HT1080 (cell line): ENCODE results near the gene PTH2R. TPM values are rescaled to one million over a fixed set of nuclear protein-coding genes. Genes with fewer than 3 reads are reported as not detected.
A peak's percentile ranks its signal among the peaks of the same experiment; 100 is the strongest.
"Not testable (repeated sequence)": the region's sequence is repeated elsewhere in the genome, so short reads cannot be mapped to it uniquely, and the experiment has no call there.

Experiments
- DNase-seq: peaks from one replicate; pipeline ENCODE4 v3.0.0-alpha.2; 2015; ENCODE audit warnings: low read depth
- total RNA-seq: library from RNA; depleted of rRNA; stranded (reverse); fragments of >200 nt; shearing (Covaris generic); gene quantifications from 2 replicates; pipeline ENCODE4 v1.2.3, GENCODE V29; 2014

Gene PTH2R
- total RNA-seq, 1 experiment from 2014 or later, result not detected

DNA sequence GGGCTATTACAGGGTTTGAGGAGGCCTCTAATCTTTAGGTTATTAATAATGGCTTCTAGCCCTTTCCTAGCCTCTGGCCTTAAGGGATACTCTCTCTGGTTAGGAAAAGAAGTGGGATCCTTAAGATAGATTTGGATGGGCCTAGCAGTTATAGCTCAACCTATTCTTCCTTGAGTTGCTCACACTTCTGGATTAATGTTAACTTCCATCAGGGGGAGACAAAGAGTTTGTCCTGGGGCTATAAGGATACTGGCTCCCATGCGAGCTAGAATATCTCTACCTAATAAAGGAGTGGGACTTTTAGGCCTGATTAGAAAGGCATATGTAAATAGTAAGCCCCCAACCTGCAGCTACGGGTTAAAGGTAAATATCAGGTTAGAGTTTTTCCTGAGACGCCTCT is 14.3 kb upstream of the PTH2R start:
- peak; percentile 8 for DNase-seq

GRCh38 chr2:208396796-208397195 is 9.8 kb upstream of the PTH2R start:
- not testable (repeated sequence) for DNase-seq

GRCh38 chr2:208399201-208399600 is 7.4 kb upstream of the PTH2R start:
- DNase-seq, result no peak

- DNase-seq, result peak; percentile 15
These were observed 1.1 kb downstream of the PTH2R start for GRCh38 chr2:208407667-208408066.

DNA sequence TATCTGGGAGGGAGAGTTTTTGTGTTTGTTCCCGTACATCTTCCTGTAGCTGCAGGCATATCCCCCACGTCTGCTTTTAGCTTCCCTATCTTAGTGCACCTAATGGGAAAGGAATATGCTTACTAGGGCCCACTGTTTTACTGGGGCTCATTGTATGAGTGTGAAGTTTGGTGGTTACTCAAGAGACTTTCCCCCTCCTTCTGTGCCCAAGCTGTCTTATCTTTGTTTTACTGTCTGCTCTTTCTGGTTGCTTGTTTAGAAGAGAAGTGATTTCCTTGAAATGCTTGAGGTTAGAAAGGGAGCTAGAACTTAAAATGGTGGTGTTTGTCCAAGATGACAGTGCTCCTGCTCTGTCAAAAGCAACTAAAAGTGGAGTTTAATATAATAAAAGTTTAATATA is 7.3 kb downstream of the PTH2R start:
- DNase-seq, result no peak

DNA sequence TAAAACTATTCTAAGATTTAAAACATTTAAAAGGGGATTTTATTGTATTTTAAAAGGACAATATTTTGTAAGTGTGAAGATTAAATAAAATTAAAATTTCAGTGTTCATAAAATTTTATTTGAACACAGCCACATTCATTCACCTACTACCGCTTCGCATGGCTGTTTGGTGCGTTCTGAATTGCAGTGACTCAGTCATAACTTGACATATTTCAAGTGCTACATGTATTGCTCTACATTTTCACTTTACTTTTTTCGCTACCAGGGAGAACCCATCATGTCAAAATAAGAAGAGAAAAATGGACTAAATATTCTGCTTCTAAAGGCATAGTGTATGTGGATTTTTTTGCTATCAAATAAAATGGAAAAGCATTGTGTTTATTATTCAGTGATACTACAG is 8.7 kb downstream of the PTH2R start:
- no peak for DNase-seq

DNA sequence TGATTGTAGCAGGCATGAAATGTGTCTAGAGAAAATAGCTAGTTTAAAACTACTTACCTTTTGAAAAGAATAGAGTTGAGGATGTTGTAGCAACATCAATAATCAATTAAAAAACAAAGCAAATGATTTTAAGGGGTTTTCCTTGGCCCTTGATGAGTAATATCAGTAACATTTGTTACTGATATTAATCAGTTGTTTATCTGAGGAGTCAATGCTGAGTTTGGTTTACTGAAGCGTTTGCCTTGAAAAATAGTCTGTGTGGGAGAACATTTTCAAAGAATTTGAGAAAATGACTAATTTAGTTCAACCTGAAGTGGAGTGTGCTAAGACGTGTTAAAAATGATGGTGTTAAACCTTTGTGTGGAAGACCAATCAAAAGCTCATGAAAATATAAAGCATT is 9.3 kb downstream of the PTH2R start:
- no peak for DNase-seq

GRCh38 chr2:208426412-208427045 is 19.9 kb downstream of the PTH2R start:
- peak; percentile 13 for DNase-seq

- DNase-seq, result no peak
These were observed 31.2 kb downstream of the PTH2R start for GRCh38 chr2:208437755-208438154.

DNA sequence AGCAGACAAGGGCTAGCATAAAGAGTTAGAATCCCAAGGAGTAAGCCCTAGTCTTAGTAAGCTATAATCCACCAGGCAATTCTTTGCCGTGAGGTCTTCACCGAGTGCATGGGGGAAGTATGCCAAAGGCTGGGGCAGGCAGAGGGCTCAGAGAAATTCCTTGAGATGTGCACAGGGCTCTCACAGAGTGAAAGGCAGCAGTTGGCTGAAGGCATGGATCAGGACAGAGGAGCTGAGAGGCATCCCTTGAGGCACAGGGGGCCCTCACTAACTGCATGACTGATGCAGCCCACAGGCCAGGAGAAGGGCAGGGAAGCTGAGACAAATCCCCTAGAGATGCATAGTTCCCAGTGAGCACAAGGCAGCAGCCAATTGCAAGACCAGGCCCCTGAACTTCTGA is 34.1 kb downstream of the PTH2R start:
- DNase-seq, result no peak

DNA sequence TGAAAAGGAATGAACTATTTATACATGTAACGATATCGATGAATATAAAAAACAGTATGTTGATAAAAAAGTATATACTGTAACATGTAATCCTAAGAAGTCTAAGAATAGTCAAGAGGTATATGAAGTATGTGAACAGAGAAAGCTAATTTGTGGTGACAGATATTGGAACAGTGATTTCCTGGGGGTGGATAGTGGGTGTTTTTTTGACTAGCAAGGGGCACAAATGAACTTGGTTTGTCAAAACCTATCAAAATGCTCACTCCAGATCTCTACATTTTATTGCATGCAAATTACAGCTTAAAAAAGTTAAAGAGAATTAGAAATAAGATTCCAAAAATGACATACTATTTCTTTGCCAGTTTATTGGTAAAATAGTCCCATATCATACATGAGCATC is 35.4 kb downstream of the PTH2R start:
- DNase-seq, result no peak

DNA sequence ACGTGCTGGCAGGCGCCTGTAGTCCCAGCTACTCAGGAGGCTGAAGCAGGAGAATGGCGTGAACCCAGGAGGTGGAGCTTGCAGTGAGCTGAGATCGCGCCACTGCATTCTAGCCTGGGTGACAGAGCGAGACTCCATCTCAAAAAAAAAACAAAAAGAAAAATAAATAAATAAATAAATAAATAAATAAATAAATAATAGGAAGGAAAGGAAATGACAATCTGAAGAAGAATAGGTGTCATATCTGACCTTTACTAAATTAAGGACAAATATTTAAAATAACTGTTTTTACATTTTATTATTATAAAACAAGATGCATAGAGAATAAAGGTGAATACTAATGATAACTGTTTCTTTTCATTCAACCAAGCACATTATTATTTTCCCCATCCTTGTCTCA is 40.9 kb downstream of the PTH2R start:
- DNase-seq, result not testable (repeated sequence)

DNA sequence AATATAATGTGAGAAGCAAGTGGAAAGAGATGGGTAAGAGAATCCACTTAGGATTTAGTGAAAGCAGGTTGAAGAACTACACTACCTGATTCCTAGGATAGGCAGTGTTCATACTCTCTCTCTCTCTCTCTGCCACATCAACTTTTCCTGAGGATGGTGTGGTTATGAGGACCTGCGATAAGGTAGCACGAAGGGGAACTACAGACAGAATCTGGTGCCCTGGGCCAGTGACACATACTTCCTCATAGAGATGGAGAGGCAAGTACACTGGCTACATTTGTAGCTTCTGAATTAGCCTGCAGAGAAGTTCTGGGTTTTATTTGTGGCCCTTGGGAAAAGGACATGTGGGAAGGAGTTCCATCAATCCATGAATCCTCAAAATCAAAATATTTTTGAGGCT is 44.5 kb downstream of the PTH2R start:
- DNase-seq, result no peak

GRCh38 chr2:208454861-208455260 is 48.3 kb downstream of the PTH2R start:
- no peak for DNase-seq

DNA sequence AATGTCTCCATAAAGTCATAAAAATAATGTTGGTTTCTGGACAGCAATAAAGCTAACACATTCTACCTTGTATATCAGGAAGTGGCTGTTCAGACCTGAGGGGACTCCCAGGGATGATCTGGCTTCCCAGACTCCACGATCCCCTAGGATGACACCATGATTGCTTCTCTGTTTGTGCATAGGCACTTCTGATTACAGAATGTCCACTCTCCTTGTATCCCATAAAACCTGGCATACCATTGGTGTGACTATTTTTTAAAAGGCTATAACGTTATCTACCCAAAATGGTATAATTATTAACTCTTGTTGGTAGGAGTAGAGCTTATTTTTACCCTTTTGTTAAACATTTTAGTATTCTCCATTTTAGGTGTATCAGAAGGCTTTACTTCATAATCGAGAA is 57.1 kb downstream of the PTH2R start:
- no peak for DNase-seq

- DNase-seq, result no peak
These were observed 57.6 kb downstream of the PTH2R start for GRCh38 chr2:208464205-208464604.

DNA sequence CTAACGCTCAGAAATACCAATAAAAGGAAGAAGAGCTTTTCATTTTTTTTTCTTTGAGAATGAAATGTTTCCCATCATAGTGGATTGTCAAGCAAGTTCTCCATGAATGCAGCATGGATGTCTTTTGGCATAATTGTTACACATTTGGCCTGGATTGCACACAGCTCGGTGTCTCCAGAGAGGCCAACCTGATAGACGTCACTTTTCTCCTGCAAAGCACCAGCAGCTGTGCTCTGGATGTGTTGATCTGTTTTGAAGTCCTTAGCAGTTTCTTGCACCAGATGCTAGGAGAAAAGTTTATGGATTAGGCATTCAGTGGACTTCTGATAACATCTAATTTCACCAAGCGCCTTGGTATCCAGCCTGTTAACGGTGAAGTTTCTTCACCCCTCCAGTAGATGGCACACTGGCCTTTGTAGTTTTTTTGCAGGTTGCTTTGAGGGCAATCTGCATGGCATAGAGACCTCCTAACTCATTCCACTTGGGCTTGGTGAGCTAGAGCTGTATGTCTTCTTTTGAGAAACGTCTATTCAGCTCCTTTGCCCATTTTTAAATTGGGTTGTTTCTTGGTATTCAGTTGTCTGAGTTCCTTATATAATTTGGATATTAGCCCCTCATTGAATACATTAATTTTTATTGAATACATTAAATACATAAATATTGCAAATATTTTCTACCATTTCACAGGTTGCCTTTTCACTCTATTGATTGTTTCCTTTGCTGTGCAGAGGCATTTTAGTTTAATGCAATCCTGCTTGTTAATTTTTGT is 59.7 kb downstream of the PTH2R start:
- DNase-seq, result peak; percentile 35

DNA sequence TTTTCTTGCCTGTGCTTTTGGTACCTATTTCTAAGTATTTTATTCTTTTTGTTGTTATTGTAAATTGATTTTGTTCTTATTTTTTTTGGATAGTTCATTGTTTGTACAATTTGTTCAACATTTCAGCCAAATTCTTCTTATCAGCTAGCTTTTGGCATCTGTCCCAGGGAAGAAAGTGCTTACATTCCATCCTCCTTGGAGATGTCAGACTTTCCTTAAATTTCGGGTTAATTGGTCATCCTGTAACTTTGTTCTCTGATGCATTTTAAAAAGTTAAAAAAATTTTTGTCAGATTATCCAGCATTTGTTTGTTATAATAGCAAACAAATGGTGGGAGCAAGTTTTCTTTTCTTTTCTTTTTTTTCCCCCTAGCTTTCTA is 60.3 kb downstream of the PTH2R start:
- no peak for DNase-seq

- no peak for DNase-seq
These were observed 61.0 kb downstream of the PTH2R start for GRCh38 chr2:208467564-208467963.

GRCh38 chr2:208477741-208478140 is 71.1 kb downstream of the PTH2R start:
- DNase-seq, result no peak

DNA sequence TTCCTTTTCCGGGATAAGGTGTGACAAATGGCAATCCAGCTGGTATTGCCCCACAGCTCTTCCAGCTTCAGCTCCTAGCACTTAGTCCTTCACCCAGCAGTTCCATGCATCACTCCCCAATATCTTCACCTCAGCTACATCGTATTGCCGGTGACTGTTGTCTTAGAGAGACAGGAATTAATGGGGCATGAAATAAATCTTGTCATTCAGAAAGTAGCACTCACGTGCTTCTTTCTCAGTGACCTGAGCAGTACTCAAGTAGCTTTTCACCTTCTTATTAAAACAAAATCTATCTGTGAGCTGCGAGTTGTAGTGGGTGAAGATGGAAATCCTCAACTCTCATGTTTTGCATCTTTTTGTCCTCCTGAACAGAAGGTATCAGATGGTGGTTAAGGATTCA is 72.8 kb downstream of the PTH2R start:
- no peak for DNase-seq

DNA sequence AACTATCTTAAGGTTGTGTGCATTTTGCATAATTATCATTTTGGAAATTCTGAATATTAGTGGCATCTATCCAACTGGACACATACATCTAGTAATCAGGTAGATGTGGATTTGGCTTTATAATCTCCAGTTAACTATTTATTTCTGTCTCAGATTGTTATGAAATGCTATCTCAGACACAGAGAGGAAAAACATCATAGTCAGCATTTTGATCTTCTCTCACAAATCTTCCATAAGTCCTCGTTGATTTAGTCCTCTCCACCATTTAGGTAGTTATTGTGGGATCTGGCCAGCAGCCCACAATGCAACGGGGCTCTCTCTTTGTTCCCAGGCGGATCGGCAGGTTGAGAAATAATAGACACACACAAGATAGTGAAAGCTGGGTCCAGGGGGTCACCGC is 75.4 kb downstream of the PTH2R start:
- not testable (repeated sequence) for DNase-seq

DNA sequence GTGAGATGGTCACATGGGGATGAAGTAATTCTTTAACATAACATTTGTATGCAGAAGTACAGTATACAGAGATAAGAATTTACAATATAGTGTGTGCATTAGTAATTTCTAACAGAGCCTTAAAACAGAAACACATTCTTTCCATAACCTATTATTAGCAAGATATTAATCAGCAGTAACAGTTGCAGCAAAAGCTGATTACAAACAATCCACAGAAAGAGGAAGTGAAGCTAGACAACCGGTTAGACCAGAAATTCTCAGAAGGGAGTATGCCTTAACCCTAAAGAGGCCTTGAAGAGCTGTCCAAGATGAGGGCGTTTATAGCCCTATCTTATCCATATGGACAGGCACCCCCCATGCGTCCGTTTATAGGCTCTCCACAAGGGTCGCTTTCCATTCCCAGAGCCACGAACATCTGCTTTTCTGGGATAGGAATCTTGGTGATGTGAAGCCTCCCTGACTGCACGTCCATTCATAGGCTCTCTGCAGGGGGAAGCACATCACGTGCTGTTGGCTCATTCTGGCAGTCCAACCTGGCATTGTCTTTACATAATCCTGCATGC is 75.9 kb downstream of the PTH2R start:
- not testable (repeated sequence) for DNase-seq
